ENCODE data around the gene SLC26A8. TPM values are rescaled to one million over a fixed set of nuclear protein-coding genes. Genes with fewer than 3 reads are reported as not detected.
A peak's percentile ranks its signal among the peaks of the same experiment; 100 is the strongest.

SLC26A8 gene
- total and polyA plus RNA-seq, 2 of the 13 experiments (the other 11 are each of a cell fraction or from before 2014, with no cell fraction given), result 0.46 TPM; not detected in 1

DNA sequence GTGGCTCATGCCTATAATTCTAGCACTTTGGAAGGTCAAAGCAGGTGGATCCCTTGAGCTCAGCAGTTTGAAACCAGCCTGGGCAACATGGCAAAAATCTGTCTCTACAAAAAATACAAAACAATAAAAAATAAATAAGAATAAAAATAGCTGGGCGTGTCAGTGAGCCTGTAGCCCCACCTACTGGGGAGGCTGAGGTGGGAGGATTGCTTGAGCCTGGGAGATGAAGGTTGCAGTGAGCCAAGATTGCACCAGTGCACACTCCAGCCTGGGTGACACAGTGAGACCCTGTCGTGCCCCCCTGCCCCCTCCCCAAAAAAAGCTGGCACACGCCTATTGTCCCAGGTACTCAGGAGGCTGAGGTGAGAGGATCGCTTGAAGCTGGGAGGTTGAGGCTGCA, 68.5 kb downstream of the SLC26A8 start:
- CTCF ChIA-PET (ENCODE audit: low intra/inter-chr PET ratio, low total read pairs), result interaction anchor here (0.5 kb wide), 1 partner anchor 102 kb away, joined by 3 read pairs; no protein-coding TSS in a partner anchor
- TF ChIP-seq STAG1 (CRISPR knock-in tag; IDR thresholded peaks at IDR 0.05), result peak; percentile 50
- no peak for TF ChIP-seq ARNT2 (CRISPR knock-in tag; IDR thresholded peaks at IDR 0.05; ENCODE audit: low read depth)
- TF ChIP-seq, protein P1, sequence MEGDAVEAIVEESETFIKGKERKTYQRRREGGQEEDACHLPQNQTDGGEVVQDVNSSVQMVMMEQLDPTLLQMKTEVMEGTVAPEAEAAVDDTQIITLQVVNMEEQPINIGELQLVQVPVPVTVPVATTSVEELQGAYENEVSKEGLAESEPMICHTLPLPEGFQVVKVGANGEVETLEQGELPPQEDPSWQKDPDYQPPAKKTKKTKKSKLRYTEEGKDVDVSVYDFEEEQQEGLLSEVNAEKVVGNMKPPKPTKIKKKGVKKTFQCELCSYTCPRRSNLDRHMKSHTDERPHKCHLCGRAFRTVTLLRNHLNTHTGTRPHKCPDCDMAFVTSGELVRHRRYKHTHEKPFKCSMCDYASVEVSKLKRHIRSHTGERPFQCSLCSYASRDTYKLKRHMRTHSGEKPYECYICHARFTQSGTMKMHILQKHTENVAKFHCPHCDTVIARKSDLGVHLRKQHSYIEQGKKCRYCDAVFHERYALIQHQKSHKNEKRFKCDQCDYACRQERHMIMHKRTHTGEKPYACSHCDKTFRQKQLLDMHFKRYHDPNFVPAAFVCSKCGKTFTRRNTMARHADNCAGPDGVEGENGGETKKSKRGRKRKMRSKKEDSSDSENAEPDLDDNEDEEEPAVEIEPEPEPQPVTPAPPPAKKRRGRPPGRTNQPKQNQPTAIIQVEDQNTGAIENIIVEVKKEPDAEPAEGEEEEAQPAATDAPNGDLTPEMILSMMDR (CRISPR knock-in tag; IDR thresholded peaks at IDR 0.05), result peak; percentile 68
- TF ChIP-seq NFKB2 (CRISPR knock-in tag; IDR thresholded peaks at IDR 0.05; ENCODE audit: borderline replicate concordance), result no peak
- TF ChIP-seq ZNF468 (CRISPR knock-in tag; IDR thresholded peaks at IDR 0.05), result 0 out of 2 replicates have a peak, but pooled peaks have one; percentile 37
- TF ChIP-seq, protein P2, sequence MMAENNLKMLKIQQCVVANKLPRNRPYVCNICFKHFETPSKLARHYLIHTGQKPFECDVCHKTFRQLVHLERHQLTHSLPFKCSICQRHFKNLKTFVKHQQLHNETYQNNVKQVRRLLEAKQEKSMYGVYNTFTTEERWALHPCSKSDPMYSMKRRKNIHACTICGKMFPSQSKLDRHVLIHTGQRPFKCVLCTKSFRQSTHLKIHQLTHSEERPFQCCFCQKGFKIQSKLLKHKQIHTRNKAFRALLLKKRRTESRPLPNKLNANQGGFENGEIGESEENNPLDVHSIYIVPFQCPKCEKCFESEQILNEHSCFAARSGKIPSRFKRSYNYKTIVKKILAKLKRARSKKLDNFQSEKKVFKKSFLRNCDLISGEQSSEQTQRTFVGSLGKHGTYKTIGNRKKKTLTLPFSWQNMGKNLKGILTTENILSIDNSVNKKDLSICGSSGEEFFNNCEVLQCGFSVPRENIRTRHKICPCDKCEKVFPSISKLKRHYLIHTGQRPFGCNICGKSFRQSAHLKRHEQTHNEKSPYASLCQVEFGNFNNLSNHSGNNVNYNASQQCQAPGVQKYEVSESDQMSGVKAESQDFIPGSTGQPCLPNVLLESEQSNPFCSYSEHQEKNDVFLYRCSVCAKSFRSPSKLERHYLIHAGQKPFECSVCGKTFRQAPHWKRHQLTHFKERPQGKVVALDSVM (CRISPR knock-in tag; IDR thresholded peaks at IDR 0.05), result peak; percentile 89
- Histone ChIP-seq H3K9ac (ENCODE audit: insufficient read depth, low read depth, low read length) (no peak overlapping the region), H3K27me3 (ENCODE audit: control insufficient read depth in 1 of 2, insufficient read depth in 2 of 2, low read length in 2 of 2) (no peaks in the 10 kb centered on the region), H2AFZ (ENCODE audit: low read length) (no peak overlapping the region), H3K4me1 (ENCODE audit: insufficient read depth, low read length) (peaks cover 22% of the 10 kb centered on the region), H3K27ac (ENCODE audit: extremely low read length, insufficient read depth, low read length) (no peak overlapping the region), H3K36me3 (replicated peaks in 1 of 2; ENCODE audit: control insufficient read depth in 1 of 2, insufficient read depth in 2 of 2, low read length in 2 of 2) (no peaks in the 10 kb centered on the region), H3K9me3 (ENCODE audit: low read length) (no peaks in the 10 kb centered on the region), H3K79me2 (ENCODE audit: insufficient read depth, low read length) (no peaks in the 10 kb centered on the region), H3K4me3 (replicated peaks in 1 of 3; ENCODE audit: insufficient read depth in 1 of 3, low read depth in 2 of 3, low read length in 3 of 3) (no peak overlapping the region), H3K4me2 (ENCODE audit: low read depth, low read length) (no peak overlapping the region), H4K20me1 (ENCODE audit: insufficient read depth, low read length) (no peaks in the 10 kb centered on the region)
- 33% methylated on average over 3 of the region's 4 CpGs for WGBS (ENCODE audit: low lambda C conversion rate)
- FAIRE-seq, result no peak
- no TSS peak for BruUV-seq (replicated peaks)
- no peak for DNase-seq (ENCODE audit: low spot score)
- in situ Hi-C loops (cut with HindIII; ENCODE audit: extremely low pct_ligation_motif_present, low pct_unique_long_range_greater_than_20kb), result no loop called here
- intact Hi-C loops (cut with micrococcal nuclease; ENCODE audit: unreplicated experiment), result no loop called here
- POLR2A ChIA-PET, result no interaction called here
- ATAC-seq, result no peak
